ENCODE data around the gene CEND1.

GRCh38 chr11:824292-824880 lies 34.5 kb upstream of the CEND1 start:
- TF ChIP-seq EZH2 (IDR thresholded peaks at IDR 0.05; ENCODE audit: borderline replicate concordance, low read depth, low read length, severe bottlenecking) (no peak), POLR2A (IDR thresholded peaks at IDR 0.05; ENCODE audit: low read depth, low read length) (no peak), MAX (IDR thresholded peaks at IDR 0.05; ENCODE audit: insufficient read depth, insufficient read length) (no peak), FOS (IDR thresholded peaks at IDR 0.05; ENCODE audit: borderline replicate concordance, insufficient read depth, low read length) (no peak), POLR2AphosphoS5 (IDR thresholded peaks at IDR 0.05; ENCODE audit: insufficient read depth, low read depth, low read length) (no peak), JUN (IDR thresholded peaks at IDR 0.05; ENCODE audit: borderline replicate concordance, insufficient read depth, insufficient read length, low read depth) (no peak), MYC (IDR thresholded peaks at IDR 0.05; ENCODE audit: low read depth, low read length) (no peak), GATA2 (IDR thresholded peaks at IDR 0.05; ENCODE audit: insufficient read depth, insufficient read length, low read depth, low read length) (no peak)
- TF ChIP-seq, protein P1, sequence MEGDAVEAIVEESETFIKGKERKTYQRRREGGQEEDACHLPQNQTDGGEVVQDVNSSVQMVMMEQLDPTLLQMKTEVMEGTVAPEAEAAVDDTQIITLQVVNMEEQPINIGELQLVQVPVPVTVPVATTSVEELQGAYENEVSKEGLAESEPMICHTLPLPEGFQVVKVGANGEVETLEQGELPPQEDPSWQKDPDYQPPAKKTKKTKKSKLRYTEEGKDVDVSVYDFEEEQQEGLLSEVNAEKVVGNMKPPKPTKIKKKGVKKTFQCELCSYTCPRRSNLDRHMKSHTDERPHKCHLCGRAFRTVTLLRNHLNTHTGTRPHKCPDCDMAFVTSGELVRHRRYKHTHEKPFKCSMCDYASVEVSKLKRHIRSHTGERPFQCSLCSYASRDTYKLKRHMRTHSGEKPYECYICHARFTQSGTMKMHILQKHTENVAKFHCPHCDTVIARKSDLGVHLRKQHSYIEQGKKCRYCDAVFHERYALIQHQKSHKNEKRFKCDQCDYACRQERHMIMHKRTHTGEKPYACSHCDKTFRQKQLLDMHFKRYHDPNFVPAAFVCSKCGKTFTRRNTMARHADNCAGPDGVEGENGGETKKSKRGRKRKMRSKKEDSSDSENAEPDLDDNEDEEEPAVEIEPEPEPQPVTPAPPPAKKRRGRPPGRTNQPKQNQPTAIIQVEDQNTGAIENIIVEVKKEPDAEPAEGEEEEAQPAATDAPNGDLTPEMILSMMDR (IDR thresholded peaks at IDR 0.05; ENCODE audit: extremely low read depth in 1 of 2, insufficient read depth in 1 of 2, low read depth in 1 of 2, low read length in 2 of 2) = no peak
